HUES64 (cell line): ENCODE results near the gene TMEM14B.

Source experiments
- H3K27ac ChIP-seq: 2 replicates; pipeline ENCODE4 v1.7.0; 2013; ENCODE audit warnings: low read depth, low read length, inconsistent platforms
- H3K27me3 ChIP-seq: 2 replicates; pipeline ENCODE4 v1.6.1; 2013; ENCODE audit warnings: mild to moderate bottlenecking, low read length; ENCODE audit not compliant: insufficient read depth
- H3K36me3 ChIP-seq: 2 replicates; pipeline ENCODE4 v1.6.1; 2013; ENCODE audit warnings: mild to moderate bottlenecking, low read length; ENCODE audit not compliant: insufficient read depth
- H3K4me1 ChIP-seq: 2 replicates; pipeline ENCODE4 v1.6.1; 2013; ENCODE audit warnings: mild to moderate bottlenecking, low read length, moderate library complexity; ENCODE audit not compliant: insufficient read depth
- H3K4me3 ChIP-seq: 2 replicates; pipeline ENCODE4 v1.5.1; 2013; ENCODE audit warnings: mild to moderate bottlenecking, low read length, moderate library complexity
- H3K9ac ChIP-seq: 2 replicates; pipeline ENCODE4 v1.6.1; 2013; ENCODE audit warnings: mild to moderate bottlenecking, low read depth, low read length
- H3K9me3 ChIP-seq: 2 replicates; pipeline ENCODE4 v1.6.1; 2013; ENCODE audit warnings: low read depth, low read length; ENCODE audit not compliant: insufficient read depth
- WGBS: fragments of 150-250, 120-280 bp; methylation state at CpG from one replicate; pipeline ENCODE4 v1.1.7; 2013; ENCODE audit warnings: missing lambda C conversion rate; 5-methylcytosine and 5-hydroxymethylcytosine counted together

Gene TMEM14B

DNA sequence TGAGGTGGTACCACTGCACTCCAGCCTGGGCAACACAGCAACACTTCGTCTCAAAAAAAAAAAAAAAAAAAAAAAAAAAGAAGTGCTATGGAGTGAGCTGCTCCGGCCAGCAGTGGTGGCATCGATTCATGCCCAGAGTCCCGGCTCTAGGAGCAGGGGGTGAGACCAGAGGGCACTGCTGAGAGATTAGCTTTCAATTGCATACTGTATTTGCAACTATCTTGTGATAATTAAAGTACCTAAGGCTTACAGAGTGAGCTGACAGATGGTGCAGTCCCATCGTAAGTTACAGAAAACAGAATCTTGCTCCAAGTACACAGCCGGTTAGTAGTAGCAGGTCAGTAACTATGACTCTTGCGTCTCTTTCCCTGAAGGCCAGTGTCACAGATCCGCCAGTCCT is 31.5 kb downstream of the TMEM14B start:
- H3K9me3 ChIP-seq = no peaks in the 10 kb centered on the region
- no peak overlapping the region for H3K4me3 ChIP-seq
- peaks cover 61% of the 10 kb centered on the region for H3K36me3 ChIP-seq
- H3K9ac ChIP-seq = no peak overlapping the region
- H3K27me3 ChIP-seq = no peaks in the 10 kb centered on the region
- no peak overlapping the region for H3K27ac ChIP-seq
- WGBS = 98% methylated on average over 7 of the region's 8 CpGs
- no peaks in the 10 kb centered on the region for H3K4me1 ChIP-seq

DNA sequence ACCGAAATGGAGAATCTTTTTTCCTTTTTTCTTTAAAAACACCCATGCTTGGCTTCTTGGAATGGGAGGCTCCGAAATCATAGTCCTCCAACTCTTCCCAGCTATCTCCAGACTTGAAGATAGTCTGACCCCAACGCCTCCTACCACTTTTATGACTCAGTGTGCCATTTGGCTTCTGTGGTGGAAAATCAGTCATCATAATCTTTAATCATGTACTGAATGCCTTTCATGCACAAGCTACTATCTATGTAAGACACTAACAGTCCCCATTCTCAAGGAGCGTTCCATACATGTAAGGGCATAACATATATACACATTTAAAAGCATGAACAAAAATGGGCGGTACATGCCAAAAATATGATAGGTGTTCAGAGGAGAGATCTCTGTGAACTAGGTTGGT is 44.1 kb downstream of the TMEM14B start:
- Histone ChIP-seq H3K27me3 (no peaks in the 10 kb centered on the region), H3K27ac (no peak overlapping the region), H3K36me3 (peaks cover 8% of the 10 kb centered on the region; the same call in 1 of the 2 replicates), H3K9ac (no peak overlapping the region), H3K9me3 (no peaks in the 10 kb centered on the region), H3K4me3 (no peak overlapping the region), H3K4me1 (no peaks in the 10 kb centered on the region)
- WGBS = 97% methylated on average over 5 of the region's 5 CpGs

DNA sequence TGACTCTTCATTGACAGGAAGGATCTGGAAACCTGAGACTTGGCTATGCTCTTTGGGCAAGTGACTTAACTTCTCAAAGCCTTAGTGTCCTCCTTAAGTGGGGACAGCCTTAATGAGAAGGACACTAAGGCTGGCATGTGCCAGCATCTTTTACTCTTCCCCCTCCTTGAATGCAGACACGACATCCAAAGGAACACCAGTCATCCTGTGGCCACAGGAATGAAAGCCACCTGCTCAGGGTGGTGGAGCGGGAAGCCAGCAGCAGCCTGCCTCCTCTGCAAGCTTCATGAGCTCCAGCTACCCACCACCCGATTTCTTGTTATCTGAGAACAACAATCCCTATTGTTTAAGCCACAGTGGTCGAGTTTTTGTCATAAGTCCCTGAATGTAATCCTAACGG is 44.5 kb downstream of the TMEM14B start:
- 91% methylated on average over 5 of the region's 5 CpGs for WGBS
- Histone ChIP-seq H3K9ac (no peak overlapping the region), H3K27me3 (no peaks in the 10 kb centered on the region), H3K27ac (no peak overlapping the region), H3K9me3 (no peaks in the 10 kb centered on the region), H3K36me3 (peaks cover 8% of the 10 kb centered on the region; the same call in 1 of the 2 replicates), H3K4me3 (no peak overlapping the region), H3K4me1 (no peaks in the 10 kb centered on the region)

DNA sequence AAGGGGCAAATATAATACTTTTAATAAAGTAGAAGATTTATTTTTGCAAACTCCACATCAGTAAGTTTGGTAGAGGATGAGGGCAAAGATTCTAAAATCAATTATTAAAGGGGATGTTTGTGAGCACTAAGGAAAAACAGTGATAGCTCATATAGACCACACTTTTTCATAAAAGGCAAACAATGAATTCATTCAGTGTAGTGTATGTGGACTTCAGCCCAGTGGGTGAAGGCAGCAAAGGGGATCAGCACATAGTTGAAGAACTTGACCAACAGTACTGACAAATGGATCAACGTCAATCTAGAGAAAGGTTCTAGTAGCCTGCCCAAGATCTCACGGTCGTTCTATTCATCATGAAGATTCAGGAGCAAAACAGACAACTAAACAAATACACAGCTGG is 45.4 kb downstream of the TMEM14B start:
- WGBS = 98% methylated on average over 3 of the region's 3 CpGs
- Histone ChIP-seq H3K4me3 (no peak overlapping the region), H3K9ac (no peak overlapping the region), H3K36me3 (peaks cover 8% of the 10 kb centered on the region; the same call in 1 of the 2 replicates), H3K9me3 (no peaks in the 10 kb centered on the region), H3K4me1 (no peaks in the 10 kb centered on the region; the same call in 1 of the 2 replicates), H3K27me3 (no peaks in the 10 kb centered on the region), H3K27ac (no peak overlapping the region)

DNA sequence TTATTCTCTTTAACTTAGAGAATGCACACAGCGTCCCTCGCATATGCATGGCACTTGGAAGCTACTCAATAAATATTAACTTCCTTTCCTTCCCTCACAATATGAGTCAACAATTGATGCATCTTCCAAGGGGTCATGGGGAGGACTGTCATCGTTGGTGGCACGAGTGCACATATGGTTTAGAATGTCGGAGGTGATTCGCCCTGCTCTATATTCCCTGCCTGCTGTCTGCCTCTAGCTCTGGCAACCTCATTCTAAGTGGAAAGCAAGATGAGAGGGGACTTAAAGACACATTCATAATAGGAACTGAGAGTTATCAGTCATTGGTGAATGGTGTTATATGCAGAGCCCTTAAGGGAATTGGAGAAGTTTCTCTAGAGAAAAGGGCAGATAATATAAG is 46.1 kb downstream of the TMEM14B start:
- Histone ChIP-seq H3K4me1 (no peaks in the 10 kb centered on the region; the same call in 1 of the 2 replicates), H3K36me3 (peaks cover 8% of the 10 kb centered on the region; the same call in 1 of the 2 replicates), H3K9ac (no peak overlapping the region), H3K9me3 (no peaks in the 10 kb centered on the region), H3K4me3 (no peak overlapping the region), H3K27ac (no peak overlapping the region), H3K27me3 (no peaks in the 10 kb centered on the region)
- WGBS = 92% methylated on average over 6 of the region's 6 CpGs

DNA sequence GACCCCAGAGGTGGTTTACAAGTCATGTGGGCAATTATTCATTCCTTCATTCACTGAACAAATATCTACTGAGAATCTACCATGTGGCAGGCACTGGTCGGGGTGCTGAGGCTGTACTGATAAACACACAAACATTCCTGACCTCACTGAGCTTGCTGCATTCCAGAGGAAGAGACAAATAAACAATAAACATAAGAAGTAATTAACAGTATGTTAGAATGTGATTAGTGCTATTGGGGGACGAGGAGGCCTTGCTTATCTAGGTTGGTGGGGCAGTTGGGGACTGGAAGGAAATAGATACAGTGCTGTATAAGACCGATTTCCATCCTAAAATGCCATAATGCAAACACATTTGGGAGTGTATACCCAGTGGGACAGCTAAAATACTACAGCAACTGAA is 46.6 kb downstream of the TMEM14B start:
- no peaks in the 10 kb centered on the region for H3K9me3 ChIP-seq
- no peak overlapping the region for H3K9ac ChIP-seq
- no peak overlapping the region for H3K4me3 ChIP-seq
- H3K4me1 ChIP-seq = no peaks in the 10 kb centered on the region; the same call in 1 of the 2 replicates
- no peak overlapping the region for H3K27ac ChIP-seq
- H3K27me3 ChIP-seq = no peaks in the 10 kb centered on the region
- peaks cover 7% of the 10 kb centered on the region; the same call in 1 of the 2 replicates for H3K36me3 ChIP-seq
- whole genome bisulfite sequencing = 93% methylated on average over 2 of the region's 3 CpGs

DNA sequence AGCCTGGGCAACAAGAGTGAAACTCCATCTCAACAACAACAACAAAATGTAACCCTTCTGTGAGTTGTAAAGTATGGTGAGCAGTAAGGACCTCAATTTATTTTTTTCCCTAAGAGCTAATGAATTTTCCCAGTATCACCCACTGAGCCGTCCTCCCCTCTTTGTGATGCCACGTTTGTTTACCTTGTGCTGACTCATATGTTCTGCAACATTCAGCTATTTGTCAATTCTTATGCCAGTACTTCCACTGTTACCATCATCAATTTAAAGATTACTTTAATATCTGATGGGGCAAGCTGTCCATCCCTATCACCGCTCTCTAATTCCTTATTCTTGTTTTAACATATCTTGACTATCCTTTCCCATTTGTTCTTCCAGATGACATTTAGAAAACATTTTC is 53.2 kb downstream of the TMEM14B start:
- no peak overlapping the region for H3K27ac ChIP-seq
- WGBS = 76% methylated on average over 3 of the region's 3 CpGs

DNA sequence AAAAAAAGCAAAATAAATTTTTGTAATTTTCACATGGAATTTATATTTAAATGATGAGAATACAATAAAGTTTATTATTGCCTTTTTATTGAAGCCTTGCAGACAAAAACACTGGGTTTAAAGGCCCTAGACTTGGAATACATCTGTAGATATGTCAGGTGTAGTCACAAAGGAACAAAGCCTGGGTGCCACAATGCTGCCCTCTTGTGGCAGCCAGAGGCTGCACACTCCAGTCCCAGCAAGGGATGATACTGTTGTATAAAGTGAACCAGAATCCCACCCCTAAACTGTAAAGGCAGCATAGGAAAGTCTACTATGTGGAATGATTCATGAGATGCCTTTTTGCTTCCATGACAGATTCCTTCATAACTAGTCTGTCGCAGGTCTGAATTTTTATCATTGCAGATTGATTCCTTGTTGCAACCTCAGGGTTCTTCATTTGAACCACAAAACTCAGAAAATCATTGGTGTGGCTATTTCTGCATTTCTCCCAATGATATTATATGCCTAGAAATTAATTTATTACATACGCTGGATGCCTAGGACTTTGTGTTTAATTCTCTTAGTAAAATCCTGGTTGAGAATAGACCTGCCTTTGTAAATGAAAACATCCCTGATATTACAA is 53.7 kb downstream of the TMEM14B start:
- H3K27me3 ChIP-seq = no peaks in the 10 kb centered on the region
- 8% methylated on average over 1 of the region's 2 CpGs for WGBS
- no peak overlapping the region for H3K9ac ChIP-seq

More for the DNA sequence above, 53.2 kb downstream of the TMEM14B start:
- Histone ChIP-seq H3K4me3 (no peak overlapping the region), H3K27me3 (no peaks in the 10 kb centered on the region), H3K9me3 (no peaks in the 10 kb centered on the region), H3K4me1 (peaks cover 5% of the 10 kb centered on the region), H3K36me3 (no peaks in the 10 kb centered on the region), H3K9ac (no peak overlapping the region)

More for the DNA sequence above, 53.7 kb downstream of the TMEM14B start:
- Histone ChIP-seq H3K9me3 (no peaks in the 10 kb centered on the region), H3K4me1 (peaks cover 5% of the 10 kb centered on the region), H3K36me3 (no peaks in the 10 kb centered on the region), H3K4me3 (no peak overlapping the region), H3K27ac (no peak overlapping the region)
